Measurements from ENCODE around the gene LRMDA.

LRMDA gene

DNA sequence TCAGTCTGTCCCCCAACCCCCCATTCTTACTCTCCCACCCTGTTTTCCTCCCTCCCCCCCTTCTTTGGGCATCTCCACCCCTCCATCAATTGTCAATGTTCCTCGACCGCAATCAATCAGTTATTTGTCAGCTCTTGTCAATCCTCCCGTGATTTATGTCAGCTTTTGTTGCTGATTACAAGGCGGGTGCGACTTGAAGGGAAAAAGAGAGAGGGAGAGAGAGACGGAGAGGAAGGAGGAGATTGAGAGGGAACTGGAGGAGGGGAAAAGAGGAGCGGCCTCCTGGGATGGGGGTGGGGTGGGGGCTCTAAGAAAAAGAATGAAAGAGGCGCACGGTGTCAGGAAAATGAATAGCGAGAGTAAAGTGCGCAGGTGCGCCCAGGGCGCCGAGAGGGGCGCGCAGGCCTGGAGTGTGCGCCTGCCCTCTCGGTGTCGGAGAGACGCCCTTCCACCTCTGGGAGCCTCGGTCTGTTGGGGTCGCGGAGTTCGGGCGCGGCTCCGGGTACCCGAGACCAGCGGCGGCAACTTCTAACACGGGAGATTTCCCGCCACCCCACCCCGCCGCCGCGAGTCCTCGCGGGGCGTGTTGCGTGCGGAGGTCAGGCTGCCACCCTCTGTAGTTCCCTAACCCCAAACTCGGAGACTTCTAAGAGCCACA is 28.8 kb upstream of the LRMDA start:
- no peak for DNase-seq (ENCODE audit: low read depth)

DNA sequence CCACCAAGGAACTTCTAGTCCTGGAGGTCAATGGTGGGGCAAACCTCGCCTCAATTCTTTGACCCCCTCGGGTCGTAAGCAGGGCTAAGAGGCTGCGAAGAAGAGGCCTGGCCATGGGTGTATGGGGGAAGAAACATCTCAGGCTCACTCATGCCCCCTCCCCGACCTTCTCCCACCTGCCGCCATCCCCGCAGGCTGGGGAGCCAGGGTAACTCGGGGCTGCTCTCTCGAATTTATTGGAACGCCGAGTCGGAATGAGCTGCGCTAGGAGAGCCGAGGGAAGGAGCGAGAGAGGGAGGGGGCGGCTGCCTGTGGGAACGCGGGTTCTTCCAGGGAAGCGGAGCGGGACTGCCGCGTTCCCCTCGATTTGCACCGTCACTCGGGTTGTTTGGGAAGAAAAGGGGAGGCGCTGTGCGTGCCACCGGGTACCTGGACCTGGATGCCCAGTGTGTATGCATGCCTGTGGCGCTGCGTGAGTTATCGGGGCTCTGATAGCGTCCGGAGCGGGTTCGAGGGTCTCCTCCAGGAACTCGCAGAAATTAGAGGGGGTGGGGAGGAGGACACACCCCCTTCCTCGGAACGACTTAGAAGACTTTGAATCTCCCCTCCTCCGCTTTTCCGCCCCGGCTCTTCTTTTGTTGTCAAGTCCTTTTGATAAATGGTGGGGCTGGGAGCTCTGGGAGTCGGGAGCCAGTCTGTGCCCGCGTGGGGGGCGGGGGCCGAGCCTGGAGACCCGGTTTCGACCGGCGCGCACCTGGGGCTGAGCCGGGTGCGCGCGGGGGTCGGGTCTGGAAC is 28.1 kb upstream of the LRMDA start:
- DNase-seq (ENCODE audit: low read depth) = no peak

DNA sequence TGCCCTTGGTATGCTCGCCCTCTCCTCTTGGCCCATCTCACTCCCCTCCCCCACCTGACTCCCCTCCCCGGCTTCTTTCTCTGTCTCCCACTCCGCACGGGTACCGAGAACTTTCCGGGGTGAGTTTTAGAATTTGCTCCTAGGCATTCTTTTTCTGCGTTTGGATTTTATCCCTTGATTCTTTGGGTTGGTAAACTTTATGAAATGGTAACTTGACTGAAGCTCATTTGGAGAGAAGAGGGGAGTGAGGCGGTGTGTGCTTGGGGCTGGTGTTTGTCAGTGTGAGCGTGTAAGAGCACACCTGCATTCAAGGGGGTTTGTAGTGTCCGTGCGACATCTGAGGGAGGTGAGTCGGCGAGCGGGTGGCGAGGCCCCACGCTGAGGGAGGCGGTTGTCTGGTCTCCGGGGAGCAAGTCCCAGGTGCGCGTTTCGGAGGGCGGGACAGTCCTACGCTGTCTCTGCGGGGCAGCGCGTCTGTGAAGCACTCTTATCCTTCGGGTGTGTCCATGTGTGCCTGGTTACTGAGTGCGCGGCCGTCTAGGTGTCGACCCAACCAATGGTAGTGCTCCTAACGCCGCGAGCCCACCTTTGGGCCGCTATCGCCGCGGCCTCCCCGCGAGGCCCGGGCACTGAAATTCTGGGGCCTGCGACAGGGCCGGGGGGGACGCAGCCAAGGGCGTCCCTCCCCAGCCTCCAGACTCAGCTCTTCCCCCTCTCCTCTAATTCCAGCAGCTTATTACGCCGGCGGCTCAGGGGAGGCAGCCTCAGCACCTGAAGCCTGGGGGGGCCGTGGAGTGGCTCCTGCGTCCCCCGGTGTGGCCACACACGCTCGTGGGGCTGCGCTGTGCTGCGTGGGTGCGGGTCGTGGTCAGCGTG is 27.2 kb upstream of the LRMDA start:
- no peak for DNase-seq (ENCODE audit: low read depth)

DNA sequence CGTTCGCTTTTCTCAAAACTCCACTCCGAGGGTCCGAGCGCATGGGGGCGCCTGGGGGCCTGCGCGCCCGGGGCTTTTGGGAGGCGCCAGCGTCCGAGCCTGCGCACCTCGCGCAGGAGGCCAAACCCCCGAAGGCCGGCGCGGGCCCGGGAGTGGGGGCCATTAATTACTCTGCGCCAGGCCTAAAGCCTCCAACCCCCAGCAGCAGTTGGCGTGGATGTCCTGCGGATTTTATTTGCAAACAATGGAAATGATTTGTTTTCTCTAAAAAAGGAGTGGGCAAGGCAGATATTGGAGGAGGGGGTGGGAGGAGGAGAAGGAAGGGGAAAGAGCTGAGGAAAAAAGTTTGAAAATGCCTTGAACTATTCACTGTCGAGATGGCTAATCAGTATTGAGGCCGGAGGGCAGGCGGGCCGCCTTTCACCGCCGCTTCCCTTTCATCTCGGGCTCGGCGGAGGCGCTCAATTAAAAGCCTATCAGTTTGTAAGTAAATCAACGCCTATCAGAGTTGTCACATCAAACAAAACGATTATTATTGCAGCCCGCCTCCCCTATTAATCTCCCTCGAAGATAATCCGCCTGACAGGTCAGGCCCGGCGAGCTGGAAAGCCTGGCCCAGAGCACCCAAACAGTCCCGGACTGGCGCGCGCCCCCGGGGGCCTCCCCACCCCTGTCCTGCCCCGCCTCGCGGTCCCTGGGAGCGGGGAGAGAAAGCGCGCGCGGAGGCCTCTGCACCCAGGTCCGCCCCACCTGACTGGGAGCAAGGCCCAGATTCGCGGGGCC is 26.4 kb upstream of the LRMDA start:
- no peak for DNase-seq (ENCODE audit: low read depth)

DNA sequence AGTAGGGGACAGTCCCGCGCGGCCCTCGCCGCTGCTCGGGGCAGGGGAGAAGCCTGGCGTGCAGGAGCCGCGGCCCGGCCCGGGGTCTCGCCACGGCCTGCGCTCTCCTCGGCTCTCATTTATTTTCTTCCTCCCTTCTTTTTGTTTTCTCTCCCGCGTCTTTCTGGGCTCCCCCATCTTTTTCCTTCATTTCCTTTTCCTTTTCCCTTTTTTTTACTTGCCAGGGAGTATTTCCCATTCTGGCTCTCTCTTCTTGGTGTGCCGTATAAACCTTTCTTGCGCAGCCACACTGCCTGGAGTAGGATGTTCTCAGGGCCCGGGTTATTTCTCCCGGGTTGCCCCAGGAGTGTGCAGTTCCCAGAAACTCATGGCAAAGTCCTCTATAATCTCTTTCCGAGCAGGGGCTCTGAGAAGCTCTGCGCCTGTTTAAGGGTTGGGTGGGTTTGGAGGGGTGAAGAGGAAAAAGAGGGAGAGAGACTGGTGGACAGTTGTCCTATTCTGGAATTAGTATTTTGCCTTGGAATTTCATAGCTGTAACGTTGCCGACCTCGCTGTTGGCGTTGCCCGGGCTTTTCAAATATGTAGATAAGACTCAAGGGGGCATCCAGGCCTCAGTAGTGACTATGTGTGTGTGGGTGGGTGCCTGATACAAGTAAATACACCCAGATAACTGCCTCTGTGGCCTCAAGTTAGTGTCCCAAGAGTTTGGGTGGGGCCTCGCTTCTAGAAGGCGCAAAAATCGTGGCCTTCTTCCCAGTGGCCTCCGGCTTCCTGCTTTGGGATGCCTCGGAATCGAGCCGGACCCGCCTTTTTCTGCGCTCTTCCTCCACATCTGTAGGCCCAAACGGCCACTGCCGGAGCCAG is 25.6 kb upstream of the LRMDA start:
- no peak for DNase-seq (ENCODE audit: low read depth)

DNA sequence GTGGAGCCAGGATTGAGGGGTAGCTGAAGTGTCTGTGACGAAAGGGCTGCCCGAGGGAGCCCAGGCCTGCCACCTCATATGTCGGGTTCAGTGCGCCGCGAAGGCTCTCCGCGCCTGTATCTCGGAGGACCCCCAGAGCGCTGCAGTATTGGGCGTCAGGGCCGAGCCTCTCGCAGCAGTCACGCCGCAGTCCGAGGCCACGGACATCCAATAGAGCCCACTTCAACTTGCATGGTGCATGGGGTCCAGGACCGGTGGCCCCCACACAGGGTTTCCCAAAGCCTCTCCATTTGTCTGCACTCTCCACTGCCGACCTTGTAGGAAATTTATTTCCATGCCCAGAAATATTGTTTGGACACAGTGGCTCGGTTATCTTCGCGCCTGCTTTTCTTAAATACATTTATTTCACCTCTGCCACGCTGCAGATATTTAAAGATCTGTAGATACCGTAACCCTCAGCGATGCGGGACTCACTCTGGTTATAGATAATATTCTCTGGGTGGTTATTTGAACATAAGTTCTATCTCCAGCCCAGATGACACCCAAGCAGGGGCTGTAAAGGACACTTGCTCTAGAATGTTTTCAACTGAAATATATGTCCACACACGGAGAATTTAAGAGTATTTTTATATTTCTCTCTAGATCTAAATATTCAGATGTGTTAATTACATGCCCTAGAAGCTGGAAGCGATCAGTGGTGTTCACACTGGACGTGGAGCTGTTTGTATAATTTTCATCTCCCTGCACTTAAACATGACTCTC is 24.8 kb upstream of the LRMDA start:
- DNase-seq (ENCODE audit: low read depth) = no peak

DNA sequence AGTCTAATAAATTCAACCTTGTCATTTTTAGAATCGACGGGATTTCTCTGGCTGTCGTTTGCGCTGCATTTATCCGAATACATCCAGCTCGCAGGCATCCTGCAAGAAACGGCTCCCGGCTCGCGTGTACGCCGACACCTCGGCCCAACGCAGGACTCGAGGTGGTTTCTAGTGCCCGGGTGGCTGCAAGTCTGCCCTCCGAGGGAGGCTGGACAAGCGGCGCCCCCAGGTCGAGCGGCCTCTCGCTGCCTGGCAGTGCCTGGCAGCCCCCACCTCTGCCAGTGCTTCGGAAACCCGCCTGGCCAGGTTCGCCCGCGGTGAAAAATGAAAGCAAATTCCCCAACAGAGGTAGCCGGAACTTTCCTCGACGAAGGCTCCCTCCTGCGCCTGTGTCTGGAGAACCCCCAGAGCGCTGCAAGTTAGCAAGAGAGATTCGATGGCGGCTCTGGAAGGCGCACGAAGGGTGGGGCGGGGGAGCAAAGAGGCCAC is 24.2 kb upstream of the LRMDA start:
- DNase-seq (ENCODE audit: low read depth) = no peak

DNA sequence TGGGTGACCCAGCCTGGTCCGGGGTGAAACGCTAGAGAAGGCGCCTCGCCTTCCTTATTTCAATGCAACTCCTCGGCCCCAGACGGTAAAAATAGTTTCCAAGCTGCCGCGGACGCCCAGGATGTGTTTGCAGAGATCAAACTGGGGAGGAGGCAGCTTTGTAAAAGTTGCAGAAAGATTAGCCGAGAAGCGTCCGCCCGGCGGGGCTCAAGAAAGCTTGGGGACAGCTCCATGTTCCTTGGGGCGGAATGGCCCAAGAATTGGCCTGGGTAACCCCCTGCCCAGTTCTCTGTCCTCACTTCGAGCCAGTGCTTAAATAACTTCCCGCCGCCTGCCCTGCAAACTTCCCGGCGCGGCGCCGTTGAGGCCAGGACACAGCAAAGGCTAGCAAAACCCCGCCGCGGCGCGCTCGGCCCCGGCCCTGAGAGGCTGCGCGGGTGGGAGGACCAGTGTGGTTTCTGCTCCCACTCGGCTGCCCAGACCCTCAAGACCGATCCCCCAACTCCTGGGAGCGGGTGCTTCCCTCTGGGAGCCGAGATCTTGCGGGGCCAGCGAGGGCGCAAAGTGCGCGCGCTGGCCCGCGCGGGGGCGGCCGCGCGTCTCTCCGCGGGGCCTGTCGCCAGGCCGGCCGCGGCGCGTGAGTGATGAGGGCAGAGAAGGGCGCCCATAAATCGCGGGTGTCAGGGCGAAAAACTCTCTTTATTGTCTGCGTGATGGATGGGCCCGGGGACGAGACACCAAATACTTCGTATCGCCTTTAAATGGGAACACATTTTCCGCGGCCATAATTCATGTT is 23.5 kb upstream of the LRMDA start:
- DNase-seq (ENCODE audit: low read depth) = no peak

DNA sequence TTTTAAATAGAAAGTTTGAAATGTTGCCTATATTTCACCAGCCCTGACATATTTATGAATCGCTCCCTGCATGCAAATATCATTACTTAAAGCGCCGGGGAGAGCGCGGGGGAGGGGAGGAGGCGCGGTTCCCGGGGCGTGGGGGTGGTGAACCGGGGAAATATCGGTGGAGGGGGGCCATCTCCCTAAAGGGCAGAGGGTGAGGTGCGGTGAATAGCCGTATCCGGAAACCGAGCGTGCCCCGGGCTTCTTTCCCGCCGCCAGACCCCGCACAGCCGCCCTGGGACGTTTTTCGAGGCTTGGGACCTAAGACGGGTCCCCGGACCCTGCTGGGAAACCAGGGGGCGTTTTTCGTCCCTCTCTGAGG is 22.9 kb upstream of the LRMDA start:
- no peak for DNase-seq (ENCODE audit: low read depth)

DNA sequence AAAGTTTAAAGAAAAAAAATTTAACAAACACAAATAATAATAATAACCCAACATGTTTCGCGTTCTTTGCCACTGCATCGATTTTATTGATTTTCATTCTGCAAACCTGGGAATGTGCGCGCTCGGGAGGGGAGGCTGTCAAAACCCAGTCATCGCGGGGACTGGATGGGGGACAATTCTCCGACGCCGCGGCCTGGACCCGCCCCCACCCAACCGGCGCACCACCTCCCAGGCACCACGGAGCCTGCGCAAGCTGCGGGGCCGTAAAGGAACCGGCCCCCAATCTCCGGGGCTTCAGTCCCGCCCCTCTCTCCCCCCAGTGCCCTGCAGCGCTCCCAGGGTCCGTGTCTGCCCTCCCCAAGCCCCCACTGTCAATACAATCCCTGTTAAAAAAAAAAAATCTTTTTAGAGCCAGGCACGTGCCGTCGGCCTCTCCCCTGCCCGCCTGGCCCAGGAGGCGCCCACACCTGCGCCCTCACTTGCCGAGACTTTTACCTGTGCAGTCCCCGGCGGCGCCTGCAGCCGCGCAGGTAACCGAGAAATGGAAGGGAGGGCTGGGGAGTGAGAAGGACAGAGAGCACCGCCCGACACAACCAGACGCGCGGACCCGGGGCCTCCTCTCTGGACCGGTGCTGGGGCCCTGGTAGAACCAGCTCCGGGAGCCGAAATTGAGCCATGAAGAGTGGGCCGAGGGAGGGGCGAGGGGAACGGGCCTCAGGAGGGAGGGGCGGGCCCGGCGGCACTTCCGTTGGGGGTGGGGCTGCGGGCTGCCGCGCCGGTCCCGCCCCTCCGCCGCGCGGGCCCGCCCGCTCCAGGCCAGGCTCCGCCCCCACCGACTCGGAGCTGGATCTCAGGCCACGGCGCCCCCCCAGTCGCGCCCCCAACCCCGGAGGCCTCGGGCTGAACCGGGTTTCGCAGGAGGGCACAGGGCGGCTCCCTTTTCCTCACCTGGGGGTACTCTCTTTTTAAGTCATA is 22.2 kb upstream of the LRMDA start:
- no peak for DNase-seq (ENCODE audit: low read depth)

DNA sequence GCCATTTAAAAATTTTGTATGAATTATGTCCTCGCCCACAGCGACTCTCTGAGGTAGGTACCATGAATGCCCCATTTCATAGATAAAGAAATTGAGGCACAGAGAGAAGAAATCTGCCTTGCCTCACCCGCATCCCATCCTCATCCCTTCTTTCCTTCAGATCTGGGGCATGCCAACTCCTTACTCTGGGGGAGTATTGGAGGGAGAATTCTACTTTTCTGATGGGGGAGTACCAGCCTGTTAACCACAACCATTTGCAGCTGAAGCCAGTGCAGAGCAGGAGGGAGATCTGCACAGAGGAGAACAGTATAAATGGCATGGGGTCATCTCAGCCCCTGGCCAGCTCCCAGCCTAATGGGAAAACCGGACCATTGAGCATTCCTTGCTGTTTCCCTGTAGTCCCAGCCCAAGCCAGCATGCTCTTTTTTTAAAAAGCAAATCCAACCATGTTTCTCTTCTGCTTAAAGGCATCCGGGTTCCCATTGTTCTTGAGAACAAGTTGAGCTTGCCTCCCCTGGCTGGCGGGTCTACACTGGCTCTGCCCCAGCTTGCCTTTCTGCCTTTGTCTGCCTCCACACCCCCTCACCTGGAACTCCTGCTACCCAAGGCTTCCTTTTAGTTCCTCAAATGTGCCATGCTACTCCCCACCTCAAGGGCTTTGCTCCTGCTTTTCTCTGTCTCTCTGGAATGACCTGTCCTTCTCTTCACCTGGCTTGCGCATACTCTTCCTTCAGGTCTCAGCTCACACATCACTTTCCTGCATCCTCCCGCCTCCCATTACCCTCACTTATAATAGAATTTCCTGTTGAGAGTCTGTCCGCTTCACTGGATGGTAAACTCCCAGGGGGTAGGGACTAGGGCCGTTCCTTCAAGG is 21.1 kb upstream of the LRMDA start:
- no peak for DNase-seq (ENCODE audit: low read depth)

DNA sequence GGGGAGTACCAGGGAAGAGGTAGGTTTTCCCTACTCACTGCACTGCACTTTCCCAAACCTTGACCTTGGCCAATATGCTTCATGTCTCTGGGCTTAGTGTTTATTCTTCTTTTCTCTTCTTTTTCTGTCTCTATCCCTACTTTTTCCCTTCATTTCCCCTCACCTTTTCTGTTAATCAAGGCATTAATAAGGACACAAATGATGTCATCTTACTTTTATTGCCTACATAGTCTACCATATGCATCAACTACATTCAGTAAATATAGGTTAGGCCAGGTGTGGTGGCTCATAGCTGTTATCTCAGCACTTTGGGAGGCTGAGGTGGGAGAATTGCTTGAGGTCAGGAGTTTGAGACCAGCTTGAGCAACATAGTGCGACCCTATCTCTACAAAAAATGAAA is 16.9 kb upstream of the LRMDA start:
- no peak for DNase-seq (ENCODE audit: low read depth)

DNA sequence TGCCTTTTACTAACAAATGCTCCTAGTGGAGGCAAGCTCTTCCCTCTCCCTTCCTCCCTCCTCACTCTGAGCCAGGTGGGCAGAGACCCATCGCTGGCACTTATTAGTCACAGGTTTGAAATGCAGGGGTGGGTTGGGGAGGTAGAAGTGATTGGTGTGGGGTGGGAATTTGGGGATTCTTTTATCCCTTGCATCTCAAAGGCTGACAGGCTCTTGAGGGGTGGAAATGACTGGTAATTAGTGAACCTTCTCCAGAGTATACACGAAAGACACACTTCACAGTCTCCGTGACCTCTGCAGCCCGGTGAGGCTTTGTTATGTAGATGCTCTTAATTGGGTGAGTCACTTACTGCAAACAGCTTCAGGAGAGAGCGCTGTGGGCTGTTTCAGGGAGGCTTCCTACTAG is 13.9 kb upstream of the LRMDA start:
- DNase-seq (ENCODE audit: low read depth) = no peak

DNA sequence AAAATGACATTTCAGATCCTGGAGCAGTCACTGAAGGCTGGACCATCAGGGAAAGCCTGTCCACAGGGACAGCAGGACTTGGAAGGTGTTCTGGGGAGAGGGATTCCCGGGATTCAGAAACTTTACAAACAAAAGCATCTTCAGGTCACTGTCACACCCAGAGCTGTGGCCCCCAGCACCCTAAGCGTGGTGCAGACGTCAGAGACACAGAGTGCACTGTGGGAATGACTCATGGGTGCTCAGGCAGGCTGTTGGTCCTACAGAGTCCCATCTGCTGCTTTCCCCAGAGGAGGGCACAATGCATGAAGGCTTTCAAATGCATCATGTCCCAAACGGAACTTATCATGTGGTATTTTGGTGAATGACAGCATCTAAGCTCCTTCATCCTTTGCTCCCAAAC is 13.1 kb upstream of the LRMDA start:
- DNase-seq (ENCODE audit: low read depth) = no peak

DNA sequence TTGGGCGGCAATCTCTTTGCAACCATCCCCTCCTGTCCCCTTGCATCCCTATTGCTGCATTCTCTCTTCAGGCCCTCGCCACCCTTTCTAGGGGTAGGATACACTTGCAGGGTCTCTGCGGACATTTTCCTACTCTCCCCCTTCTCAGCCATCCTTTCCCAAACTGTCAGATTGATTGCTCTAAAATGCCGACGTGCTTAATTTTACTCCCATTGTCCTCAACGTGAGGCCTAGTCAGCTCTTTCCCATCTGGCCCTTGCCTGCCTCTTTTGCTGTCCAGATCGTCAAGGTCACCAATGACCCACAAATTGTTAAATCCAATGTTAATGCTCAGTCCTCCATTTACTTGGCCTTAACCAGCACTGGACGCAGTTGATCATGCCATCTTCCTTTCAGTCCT is 12.7 kb upstream of the LRMDA start:
- DNase-seq (ENCODE audit: low read depth) = no peak

DNA sequence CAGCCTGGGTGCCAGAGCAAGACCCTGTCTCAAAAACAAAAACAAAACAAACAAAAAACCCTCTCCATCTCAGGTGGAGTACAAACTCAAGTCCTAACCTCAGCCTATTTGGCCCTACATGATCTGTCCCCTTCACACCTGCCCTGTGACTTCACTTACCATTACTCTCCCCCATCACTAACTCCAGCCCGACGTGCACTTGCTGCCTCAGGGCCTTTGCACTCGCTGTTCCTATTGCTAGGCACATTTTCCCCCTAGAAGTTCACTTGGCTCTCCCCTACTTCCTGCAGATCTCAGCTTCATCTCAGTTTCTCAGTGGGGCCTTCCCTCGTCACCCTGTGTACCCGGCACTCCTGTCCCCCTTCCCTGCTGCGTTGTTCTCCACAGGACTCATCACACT is 8.5 kb upstream of the LRMDA start:
- no peak for DNase-seq (ENCODE audit: low read depth)

DNA sequence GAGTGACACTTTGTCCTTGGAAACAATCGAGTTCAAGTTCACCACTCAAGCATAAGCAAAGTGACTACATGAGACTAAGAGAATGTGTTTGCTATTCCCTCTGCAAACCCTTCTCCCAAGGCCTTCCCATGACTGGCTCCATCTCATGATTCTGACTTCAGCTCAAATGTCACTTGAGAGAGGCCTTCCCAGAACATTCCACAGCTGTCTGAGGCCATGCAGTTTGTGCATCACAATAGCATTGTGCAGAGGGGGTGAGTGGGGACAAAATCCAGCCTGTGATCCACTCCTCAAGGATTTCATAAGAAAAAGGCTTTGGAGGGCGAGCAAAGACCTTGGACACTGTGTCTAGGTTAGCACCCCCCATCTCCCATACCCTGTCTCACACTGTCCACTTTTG is 6.9 kb upstream of the LRMDA start:
- no peak for DNase-seq (ENCODE audit: low read depth)

Data from activated T-cell treated with anti-CD3 and anti-CD28 coated beads for 1 hour (primary cell).